Glomerular endothelial cell (primary cell): ENCODE data around the gene DHRS13. TPM values are rescaled to one million over a fixed set of nuclear protein-coding genes. Genes with fewer than 3 reads are reported as not detected.

Experiments
- DNase-seq: peaks from one replicate; pipeline ENCODE4 v3.0.0-alpha.2; 2011; ENCODE audit warnings: low read depth, low spot score; ENCODE audit errors: extremely low read depth
- total RNA-seq: library from RNA; depleted of rRNA; stranded (reverse); fragments of >200 nt; gene quantifications from 2 replicates; pipeline ENCODE4 v1.2.3, GENCODE V29; 2015

Gene DHRS13
- 5.3 and 5.5 TPM in 2 replicates for total RNA-seq

GRCh38 chr17:28902819-28903545 is at the start of gene DHRS13:
Gene DHRS13 (minus strand): TSS chr17:28903079. CDS start chr17:28902944, 135 bp downstream.
- DNase-seq = no peak

- peak; percentile 94 for DNase-seq
These were observed 49.4 kb upstream of the DHRS13 start for GRCh38 chr17:28951991-28952975.

GRCh38 chr17:28951428-28951990 is 48.6 kb upstream of the DHRS13 start, which contains the start of gene PHF12:
Gene PHF12 (minus strand): TSS chr17:28951518. CDS start chr17:28950960, 558 bp downstream.
- DNase-seq = peak; percentile 99

- DNase-seq = no peak
These were observed 48.0 kb upstream of the DHRS13 start for GRCh38 chr17:28950752-28951427.

- no peak for DNase-seq
These were observed 47.3 kb upstream of the DHRS13 start for GRCh38 chr17:28950017-28950751.

- DNase-seq = no peak
These were observed 46.5 kb upstream of the DHRS13 start for GRCh38 chr17:28949185-28950016.

- DNase-seq = no peak
These were observed 46.0 kb upstream of the DHRS13 start for GRCh38 chr17:28948873-28949184.

GRCh38 chr17:28948342-28948741 is 45.5 kb upstream of the DHRS13 start:
- no peak for DNase-seq

GRCh38 chr17:28947639-28948038 is 44.8 kb upstream of the DHRS13 start:
- DNase-seq = no peak

- DNase-seq = peak; percentile 66
These were observed 43.4 kb upstream of the DHRS13 start for GRCh38 chr17:28946239-28946638.

- DNase-seq = no peak
These were observed 42.2 kb upstream of the DHRS13 start for GRCh38 chr17:28944862-28945741.

- no peak for DNase-seq
These were observed 41.5 kb upstream of the DHRS13 start for GRCh38 chr17:28944343-28944742.

- no peak for DNase-seq
These were observed 40.0 kb upstream of the DHRS13 start for GRCh38 chr17:28942925-28943324.

GRCh38 chr17:28941251-28941650 is 38.4 kb upstream of the DHRS13 start:
- no peak for DNase-seq

- no peak for DNase-seq
These were observed 37.8 kb upstream of the DHRS13 start for GRCh38 chr17:28940675-28941074.

GRCh38 chr17:28940142-28940541 is 37.3 kb upstream of the DHRS13 start:
- DNase-seq = no peak

GRCh38 chr17:28938552-28938951 is 35.7 kb upstream of the DHRS13 start:
- DNase-seq = no peak

GRCh38 chr17:28937044-28937729 is 34.3 kb upstream of the DHRS13 start:
- no peak for DNase-seq
